CD4-positive, alpha-beta T cell treated with Interleukin-17A for 1 hour (primary cell): ENCODE measurements around the gene ABI3.
"Not testable (repeated sequence)": the region's sequence is repeated elsewhere in the genome, so short reads cannot be mapped to it uniquely, and the experiment has no call there.

Experiments used
- DNase-seq: peaks from one replicate; pipeline ENCODE4 v3.0.0-alpha.2; 2020

Gene ABI3

GRCh38 chr17:49260011-49260816, 49.7 kb downstream of the ABI3 start:
- peak; percentile 43 for DNase-seq

DNA sequence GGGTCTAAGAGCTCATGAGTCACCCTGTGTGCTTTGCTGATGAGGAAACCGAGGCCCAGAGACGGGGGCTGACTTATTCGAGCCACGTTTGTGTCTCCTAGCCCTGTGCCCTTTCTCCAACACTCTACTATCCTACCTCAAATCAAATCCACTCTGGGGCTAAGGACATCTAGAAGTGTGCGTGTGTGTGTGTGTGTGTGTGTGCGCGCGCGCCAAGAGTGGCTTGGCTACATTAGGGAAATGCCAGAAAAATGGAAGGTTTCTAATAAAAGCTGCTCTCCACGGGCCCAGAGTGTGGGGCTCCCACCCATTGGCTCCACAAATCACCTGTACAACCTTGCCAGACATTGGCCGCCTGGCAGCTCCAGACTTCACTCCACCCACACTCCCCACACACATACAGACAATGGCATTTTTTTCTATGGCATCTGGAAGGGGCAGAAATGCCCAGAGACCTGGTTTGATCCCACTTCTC, 50.3 kb downstream of the ABI3 start:
- peak; percentile 27 for DNase-seq

DNA sequence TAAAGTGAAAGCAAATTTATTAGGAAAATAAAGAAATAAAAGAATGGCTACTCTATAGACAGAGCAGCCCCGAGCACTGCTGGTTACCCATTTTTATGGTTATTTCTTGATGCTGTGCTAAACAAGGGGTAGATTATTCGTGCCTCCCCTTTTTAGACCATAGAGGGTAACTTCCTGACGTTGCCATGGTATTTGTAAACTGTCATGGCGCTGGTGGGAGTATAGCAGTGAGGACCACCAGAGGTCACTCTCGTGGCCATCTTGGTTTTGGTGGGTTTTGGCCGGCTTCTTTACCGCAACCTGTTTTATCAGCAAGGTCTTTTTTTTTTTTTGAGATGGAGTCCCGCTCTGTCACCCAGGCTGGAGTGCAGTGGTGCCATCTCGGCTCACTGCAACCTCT, 51.0 kb downstream of the ABI3 start:
- not testable (repeated sequence) for DNase-seq

- no peak for DNase-seq
These were observed 55.7 kb downstream of the ABI3 start for GRCh38 chr17:49266233-49266632.

GRCh38 chr17:49267912-49268311, 57.4 kb downstream of the ABI3 start:
- no peak for DNase-seq

DNA sequence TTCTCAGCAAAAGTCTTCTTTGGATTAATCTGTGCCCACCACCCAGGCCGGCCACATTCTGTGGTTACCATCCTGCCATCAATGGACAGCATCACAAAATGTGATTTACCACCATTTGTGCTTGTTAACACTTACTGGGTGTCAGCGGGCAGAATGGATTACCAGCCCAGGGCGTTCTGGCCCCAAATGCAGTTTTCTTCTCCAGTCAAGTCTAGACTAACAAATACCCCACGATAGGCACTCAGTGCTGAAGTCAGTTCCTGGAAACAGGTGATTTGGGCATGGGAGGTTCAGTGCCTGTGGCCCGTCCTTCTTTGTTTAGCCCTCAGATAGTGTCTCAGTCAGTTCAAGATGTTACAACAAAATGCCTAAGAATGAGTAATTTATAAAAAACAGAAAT, 58.8 kb downstream of the ABI3 start:
- DNase-seq = no peak
